Testis (tissue), 2 donors: ENCODE measurements around the gene DET1.
"Not testable (repeated sequence)": the region's sequence is repeated elsewhere in the genome, so short reads cannot be mapped to it uniquely, and the experiment has no call there.

Experiments used
- POLR2A ChIP-seq: fragments of 450-650 bp; IDR thresholded peaks from one replicate; pipeline ENCODE4 v1.6.1; 2017; ENCODE audit warnings: antibody characterized with exemption, mild to moderate bottlenecking, moderate library complexity
- TF ChIP-seq, protein P1 (sequence below), 3 experiments: fragments of 450-650 bp in 2 of 3; fragments of 200-600 bp in 1 of 3; sonication (generic) in 1 of 3; IDR thresholded peaks; one replicate each; pipeline ENCODE4 v1.5.1; 2016 to 2019; ENCODE audit warnings: antibody characterized with exemption in 3 of 3, mild to moderate bottlenecking in 2 of 3, moderate library complexity in 1 of 3

GRCh38 chr15:88468721-88469120, 77.8 kb downstream of the DET1 start:
- TF ChIP-seq, protein P1, sequence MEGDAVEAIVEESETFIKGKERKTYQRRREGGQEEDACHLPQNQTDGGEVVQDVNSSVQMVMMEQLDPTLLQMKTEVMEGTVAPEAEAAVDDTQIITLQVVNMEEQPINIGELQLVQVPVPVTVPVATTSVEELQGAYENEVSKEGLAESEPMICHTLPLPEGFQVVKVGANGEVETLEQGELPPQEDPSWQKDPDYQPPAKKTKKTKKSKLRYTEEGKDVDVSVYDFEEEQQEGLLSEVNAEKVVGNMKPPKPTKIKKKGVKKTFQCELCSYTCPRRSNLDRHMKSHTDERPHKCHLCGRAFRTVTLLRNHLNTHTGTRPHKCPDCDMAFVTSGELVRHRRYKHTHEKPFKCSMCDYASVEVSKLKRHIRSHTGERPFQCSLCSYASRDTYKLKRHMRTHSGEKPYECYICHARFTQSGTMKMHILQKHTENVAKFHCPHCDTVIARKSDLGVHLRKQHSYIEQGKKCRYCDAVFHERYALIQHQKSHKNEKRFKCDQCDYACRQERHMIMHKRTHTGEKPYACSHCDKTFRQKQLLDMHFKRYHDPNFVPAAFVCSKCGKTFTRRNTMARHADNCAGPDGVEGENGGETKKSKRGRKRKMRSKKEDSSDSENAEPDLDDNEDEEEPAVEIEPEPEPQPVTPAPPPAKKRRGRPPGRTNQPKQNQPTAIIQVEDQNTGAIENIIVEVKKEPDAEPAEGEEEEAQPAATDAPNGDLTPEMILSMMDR (IDR thresholded peaks at IDR 0.05): not testable (repeated sequence)
- not testable (repeated sequence) for TF ChIP-seq POLR2A
